SK-N-SH treated with all-trans-retinoic acid at 6 μM for 48 hours (cell line): Measurements from ENCODE around the gene TBL1X.

ENCODE experiments used
- ATAC-seq: fragments of 200-7000 bp; cut with Tn5 transposase; 3 replicates; pipeline ENCODE4 v1.9.1; 2020; ENCODE audit warnings: mild to moderate bottlenecking, moderate library complexity
- ARNTL ChIP-seq: fragments of 450-650 bp; formaldehyde crosslinking; IDR thresholded peaks from 2 replicates; pipeline ENCODE4 v1.5.0; 2020; ENCODE audit warnings: low read depth, mild to moderate bottlenecking, moderate library complexity, borderline replicate concordance
- BACH2 ChIP-seq: fragments of 250-450 bp; sonication (Bioruptor Pico); IDR thresholded peaks from 2 replicates; pipeline ENCODE4 v1.9.0; 2021; ENCODE audit warnings: mild to moderate bottlenecking, borderline replicate concordance
- CREB5 ChIP-seq: fragments of 250-450 bp; sonication (Bioruptor Pico); IDR thresholded peaks from 2 replicates; pipeline ENCODE4 v1.5.1; 2020; ENCODE audit warnings: low read depth, mild to moderate bottlenecking, moderate library complexity
- CSDC2 ChIP-seq: fragments of 250-450 bp; sonication (Bioruptor Pico); IDR thresholded peaks from 2 replicates; pipeline ENCODE4 v1.5.0; 2020; ENCODE audit warnings: mild to moderate bottlenecking, moderate library complexity
- CSRNP3 ChIP-seq: fragments of 250-450 bp; sonication (Bioruptor Pico); IDR thresholded peaks from 2 replicates; pipeline ENCODE4 v1.5.1; 2021; ENCODE audit warnings: mild to moderate bottlenecking, moderate library complexity
- ESRRG ChIP-seq: fragments of 250-450 bp; sonication (Bioruptor Pico); IDR thresholded peaks from 2 replicates; pipeline ENCODE4 v1.6.1; 2021; ENCODE audit warnings: mild to moderate bottlenecking
- GLIS3 ChIP-seq: fragments of 250-450 bp; sonication (Bioruptor Pico); IDR thresholded peaks from 2 replicates; pipeline ENCODE4 v1.5.0; 2020; ENCODE audit warnings: mild to moderate bottlenecking, moderate library complexity
- ISL1 ChIP-seq: fragments of 250-450 bp; sonication (Bioruptor Pico); IDR thresholded peaks from 2 replicates; pipeline ENCODE4 v2.1.2; 2022; ENCODE audit warnings: mild to moderate bottlenecking, moderate library complexity
- OSR1 ChIP-seq: fragments of 250-450 bp; sonication (Bioruptor Pico); IDR thresholded peaks from 2 replicates; pipeline ENCODE4 v1.8.0; 2022; ENCODE audit warnings: moderate library complexity, mild to moderate bottlenecking, inconsistent platforms
- PATZ1 ChIP-seq: fragments of 250-450 bp; sonication (Bioruptor Pico); IDR thresholded peaks from 2 replicates; pipeline ENCODE4 v1.8.0; 2020; ENCODE audit warnings: mild to moderate bottlenecking, moderate library complexity, borderline replicate concordance
- POU6F1 ChIP-seq: fragments of 250-450 bp; sonication (Bioruptor Pico); IDR thresholded peaks from 2 replicates; pipeline ENCODE4 v1.8.0; 2021; ENCODE audit warnings: low read depth, mild to moderate bottlenecking, moderate library complexity, borderline replicate concordance
- RARB ChIP-seq: fragments of 250-450 bp; sonication (Bioruptor Pico); IDR thresholded peaks from 2 replicates; pipeline ENCODE4 v1.8.0; 2021; ENCODE audit warnings: mild to moderate bottlenecking, moderate library complexity
- SNAI2 ChIP-seq: fragments of 250-450 bp; sonication (Bioruptor Pico); IDR thresholded peaks from 2 replicates; pipeline ENCODE4 v1.5.0; 2020; ENCODE audit warnings: mild to moderate bottlenecking, moderate library complexity
- TOX ChIP-seq: fragments of 250-450 bp; sonication (Bioruptor Pico); IDR thresholded peaks from 2 replicates; pipeline ENCODE4 v1.8.0; 2021; ENCODE audit warnings: mild to moderate bottlenecking, moderate library complexity, borderline replicate concordance
- TSHZ2 ChIP-seq: fragments of 250-450 bp; sonication (Bioruptor Pico); IDR thresholded peaks from 2 replicates; pipeline ENCODE4 v1.5.0; 2020; ENCODE audit warnings: mild to moderate bottlenecking, moderate library complexity
- ZC3H10 ChIP-seq: fragments of 250-450 bp; sonication (Bioruptor Pico); IDR thresholded peaks from 2 replicates; pipeline ENCODE4 v1.5.1; 2021; ENCODE audit warnings: mild to moderate bottlenecking, moderate library complexity
- ZFP3 ChIP-seq: fragments of 250-450 bp; sonication (Bioruptor Pico); IDR thresholded peaks from 2 replicates; pipeline ENCODE4 v1.5.0; 2020; ENCODE audit warnings: mild to moderate bottlenecking, moderate library complexity
- ZFP30 ChIP-seq: fragments of 450-650 bp; formaldehyde crosslinking; IDR thresholded peaks from 2 replicates; pipeline ENCODE4 v1.5.0; 2022; ENCODE audit warnings: mild to moderate bottlenecking, moderate library complexity
- ZNF565 ChIP-seq: fragments of 450-650 bp; formaldehyde crosslinking; conservative IDR thresholded peaks from 2 replicates; pipeline ENCODE4 v1.5.0; 2020; ENCODE audit warnings: low read depth, mild to moderate bottlenecking, moderate library complexity
- ZNF70 ChIP-seq: fragments of 450-650 bp; formaldehyde crosslinking; IDR thresholded peaks from 2 replicates; pipeline ENCODE4 v1.5.0; 2020; ENCODE audit warnings: mild to moderate bottlenecking, moderate library complexity
- ZNF8 ChIP-seq: fragments of 450-650 bp; formaldehyde crosslinking; IDR thresholded peaks from 2 replicates; pipeline ENCODE4 v1.5.0; 2020; ENCODE audit warnings: mild to moderate bottlenecking, moderate library complexity

Gene TBL1X

GRCh38 chrX:9739130-9739529 is 274.3 kb downstream of the TBL1X start:
- no peak for ATAC-seq
- no peak for TF ChIP-seq OSR1 (CRISPR knock-in tag)
- TF ChIP-seq ZNF70 = no peak
- TF ChIP-seq ESRRG = no peak
- no peak for TF ChIP-seq ISL1 (CRISPR knock-in tag)
- no peak for TF ChIP-seq CSRNP3
- no peak for TF ChIP-seq CSDC2
- no peak for TF ChIP-seq ARNTL (CRISPR knock-in tag)
- TF ChIP-seq ZFP30 (CRISPR knock-in tag) = no peak
- TF ChIP-seq ZFP3 (CRISPR knock-in tag) = no peak
- TF ChIP-seq TSHZ2 (CRISPR knock-in tag) = no peak
- no peak for TF ChIP-seq ZC3H10 (CRISPR knock-in tag)
- no peak for TF ChIP-seq ZNF565 (CRISPR knock-in tag)
- TF ChIP-seq CREB5 (CRISPR knock-in tag) = no peak
- no peak for TF ChIP-seq BACH2 (CRISPR knock-in tag)
- no peak for TF ChIP-seq POU6F1 (CRISPR knock-in tag)

GRCh38 chrX:9745417-9746115 is 280.7 kb downstream of the TBL1X start:
- no peak for ATAC-seq
- TF ChIP-seq PATZ1 (CRISPR knock-in tag) (no peak), TSHZ2 (CRISPR knock-in tag) (no peak), ZNF8 (no peak), CREB5 (CRISPR knock-in tag) (no peak), SNAI2 (no peak), ARNTL (CRISPR knock-in tag) (no peak), ZNF70 (no peak), RARB (CRISPR knock-in tag) (no peak), ZFP30 (CRISPR knock-in tag) (no peak), BACH2 (CRISPR knock-in tag) (no peak), GLIS3 (no peak), TOX (CRISPR knock-in tag) (no peak), ZFP3 (CRISPR knock-in tag) (no peak), ISL1 (CRISPR knock-in tag) (no peak), ZNF565 (CRISPR knock-in tag) (no peak)
